CD4-positive, alpha-beta T cell treated with Interferon alpha-2 for 1 hour (primary cell): ENCODE measurements around the gene GINS1.
"Not testable (repeated sequence)": the region's sequence is repeated elsewhere in the genome, so short reads cannot be mapped to it uniquely, and the experiment has no call there.

Experiments used
- DNase-seq, 2 donors: peaks; one replicate each; pipeline ENCODE4 v3.0.0-alpha.2; 2020 to 2022

The GINS1 gene

GRCh38 chr20:25457886-25458680 is 50.6 kb downstream of the GINS1 start:
- no peak for DNase-seq

DNA sequence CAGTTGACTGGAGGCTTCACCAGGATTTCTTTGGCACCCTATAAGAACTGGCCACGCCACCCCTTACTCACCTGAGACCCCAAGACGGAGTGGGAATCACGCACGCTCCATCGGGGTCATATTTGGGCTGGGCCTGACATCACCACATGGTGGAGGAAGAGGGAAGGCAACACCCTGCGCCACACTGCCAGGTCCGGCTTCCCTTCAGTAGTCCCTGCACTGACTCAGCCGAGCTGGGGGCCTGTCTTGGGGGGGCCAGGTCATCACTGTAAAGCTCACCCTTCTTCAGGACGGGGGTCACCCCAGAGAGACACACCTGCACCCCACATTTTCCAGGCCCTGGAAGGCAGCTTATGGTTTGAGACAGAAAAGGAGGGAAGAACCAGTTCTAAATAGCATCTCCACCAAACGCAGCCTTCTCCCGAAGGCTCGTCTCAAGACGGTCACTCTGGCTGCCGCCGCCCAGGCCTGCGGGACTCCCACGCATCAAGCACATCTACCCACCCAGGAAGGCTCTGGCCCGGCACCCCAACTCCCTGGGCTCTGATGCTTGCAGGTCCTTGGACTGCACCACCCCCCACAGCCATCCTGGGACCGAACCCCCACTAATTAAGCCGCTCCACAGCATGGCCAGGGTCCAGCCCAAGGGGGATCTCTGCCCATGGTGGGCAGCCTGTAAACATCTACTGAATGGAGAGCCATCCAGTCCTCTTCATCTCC is 51.8 kb downstream of the GINS1 start:
- no peak for DNase-seq

DNA sequence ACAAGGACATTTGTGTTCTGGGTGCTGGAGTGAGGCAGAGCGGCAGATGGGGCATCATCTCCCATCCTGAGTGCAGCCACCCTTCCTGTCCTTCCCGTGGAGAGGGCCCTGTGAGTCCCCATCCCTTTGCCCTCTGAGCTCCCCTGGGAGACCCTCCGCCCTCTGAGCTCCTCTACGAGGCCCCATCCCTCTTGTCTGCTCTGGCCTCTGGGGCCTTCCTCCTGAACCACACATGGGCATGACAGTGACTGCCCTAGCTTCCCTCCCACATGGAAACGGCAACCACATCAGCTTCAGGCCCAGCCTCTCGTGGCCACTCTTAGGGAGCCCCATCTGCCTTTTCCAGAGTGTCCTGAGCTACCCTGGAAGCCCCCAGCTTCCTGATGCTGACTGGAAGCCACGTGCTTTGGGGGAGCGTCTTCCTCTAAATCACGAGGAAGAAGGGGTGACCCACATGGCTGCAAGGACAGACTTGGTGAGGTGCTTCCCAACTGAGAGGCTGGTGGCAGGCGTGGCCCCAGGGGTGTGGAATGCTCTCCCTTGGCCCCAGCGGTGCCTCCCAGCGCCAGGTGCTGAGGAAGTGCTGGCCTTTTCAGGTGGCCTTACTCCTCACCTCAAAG is 52.6 kb downstream of the GINS1 start:
- DNase-seq, result no peak

DNA sequence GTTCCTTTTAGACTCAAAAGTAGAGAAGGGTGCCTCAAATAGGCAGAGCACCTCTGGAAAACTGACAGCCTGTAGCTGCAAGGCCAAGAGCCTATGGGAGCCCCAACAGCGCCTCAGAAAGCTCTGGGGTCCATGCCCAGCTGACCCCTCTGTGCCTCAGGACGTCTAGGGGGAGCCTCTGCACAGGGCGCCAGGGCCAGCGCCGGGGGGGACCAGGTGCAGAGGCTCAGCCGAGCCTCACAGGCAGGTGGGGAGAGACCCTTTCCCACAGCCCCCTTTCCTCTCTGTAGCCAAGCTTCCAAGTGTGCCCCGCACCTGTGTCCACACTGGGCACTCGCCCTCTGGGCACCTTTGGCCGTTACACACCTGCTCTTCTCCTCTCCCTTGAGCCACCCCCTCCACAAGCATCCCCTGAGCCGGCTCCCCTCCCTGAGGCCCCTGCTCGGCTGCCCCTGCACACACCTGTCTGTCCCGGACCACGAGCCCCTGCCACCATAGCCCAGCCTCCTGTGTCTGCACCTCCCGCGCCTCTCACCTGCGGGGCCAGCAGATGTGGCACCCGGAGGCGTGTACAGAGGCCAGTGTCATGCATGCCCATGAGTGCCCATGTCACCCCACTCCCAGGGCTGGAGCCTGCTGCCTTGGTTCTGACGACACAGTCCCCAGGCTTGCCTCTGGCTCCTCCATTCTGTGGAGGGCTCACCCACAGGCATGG is 53.2 kb downstream of the GINS1 start:
- DNase-seq, result no peak

GRCh38 chr20:25461281-25461650 is 53.8 kb downstream of the GINS1 start:
- DNase-seq, result no peak

DNA sequence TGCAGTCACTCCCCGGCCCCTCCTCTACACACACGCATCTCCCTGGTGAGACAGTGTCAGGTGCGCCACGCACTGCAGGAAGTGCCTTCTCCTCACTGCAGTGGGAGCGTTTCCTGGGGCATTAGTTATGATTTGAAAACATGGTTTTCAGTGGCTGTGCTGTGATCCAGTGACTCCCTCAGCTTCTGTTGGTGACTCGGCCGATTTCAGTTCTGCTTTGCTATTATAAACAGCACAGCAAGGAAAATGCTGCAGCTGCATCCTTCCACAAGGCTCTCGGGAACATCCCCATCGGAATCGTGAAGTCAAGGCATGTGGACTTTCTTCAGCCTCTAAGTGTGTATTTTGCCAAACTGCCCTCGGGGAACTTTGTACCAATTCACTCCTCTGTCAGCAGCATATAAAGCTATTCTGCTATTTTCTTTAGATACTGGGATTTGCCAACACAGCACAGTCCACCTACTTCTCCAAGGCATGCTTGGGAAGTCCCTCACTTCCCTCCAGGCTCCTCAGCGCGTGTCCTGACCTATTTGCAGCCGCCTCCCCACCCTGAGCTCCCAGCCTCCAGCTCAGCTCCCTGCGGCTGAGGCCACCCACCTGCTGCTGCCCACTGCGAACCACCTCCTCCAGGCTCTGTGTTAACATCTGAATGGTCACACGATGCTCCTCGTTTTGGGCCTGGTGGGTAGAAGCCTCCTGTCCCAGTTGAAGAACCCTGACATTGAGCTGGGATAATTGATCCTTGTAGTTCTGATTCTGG is 54.5 kb downstream of the GINS1 start:
- no peak for DNase-seq

DNA sequence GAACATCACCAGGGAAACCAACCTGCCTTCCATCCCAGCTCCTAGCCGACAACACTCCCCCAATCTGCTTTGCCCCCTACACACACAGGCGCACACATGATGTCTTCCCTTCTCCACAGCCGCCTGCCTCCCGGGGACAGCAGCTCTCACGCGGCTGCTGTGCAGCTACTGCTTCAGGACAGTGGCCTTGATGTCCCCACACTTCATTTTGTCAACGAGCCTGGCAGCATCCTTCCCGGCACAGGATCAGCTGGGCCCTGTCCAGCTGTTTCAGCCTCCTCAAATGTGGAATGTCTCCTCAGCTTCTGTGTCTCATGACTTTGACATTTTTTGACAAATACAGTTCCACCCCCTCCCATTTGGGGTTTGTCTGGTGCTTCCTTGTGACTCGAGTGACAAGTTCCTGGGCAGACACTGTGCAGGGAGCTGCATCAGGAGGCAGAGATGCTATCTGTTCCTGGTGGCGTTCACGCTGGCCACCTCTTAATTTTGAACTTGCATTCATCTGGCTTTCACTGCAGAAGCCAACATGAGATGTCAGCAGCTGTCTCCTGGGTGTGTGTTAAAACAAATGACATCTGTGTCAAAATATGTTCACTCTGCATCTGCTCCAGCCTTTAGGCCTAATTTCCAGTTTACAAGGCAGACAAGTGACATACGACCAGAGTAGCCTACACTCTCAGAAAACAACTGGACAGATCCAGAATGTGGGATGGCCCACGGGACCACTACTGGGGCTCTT is 57.2 kb downstream of the GINS1 start:
- no peak for DNase-seq

DNA sequence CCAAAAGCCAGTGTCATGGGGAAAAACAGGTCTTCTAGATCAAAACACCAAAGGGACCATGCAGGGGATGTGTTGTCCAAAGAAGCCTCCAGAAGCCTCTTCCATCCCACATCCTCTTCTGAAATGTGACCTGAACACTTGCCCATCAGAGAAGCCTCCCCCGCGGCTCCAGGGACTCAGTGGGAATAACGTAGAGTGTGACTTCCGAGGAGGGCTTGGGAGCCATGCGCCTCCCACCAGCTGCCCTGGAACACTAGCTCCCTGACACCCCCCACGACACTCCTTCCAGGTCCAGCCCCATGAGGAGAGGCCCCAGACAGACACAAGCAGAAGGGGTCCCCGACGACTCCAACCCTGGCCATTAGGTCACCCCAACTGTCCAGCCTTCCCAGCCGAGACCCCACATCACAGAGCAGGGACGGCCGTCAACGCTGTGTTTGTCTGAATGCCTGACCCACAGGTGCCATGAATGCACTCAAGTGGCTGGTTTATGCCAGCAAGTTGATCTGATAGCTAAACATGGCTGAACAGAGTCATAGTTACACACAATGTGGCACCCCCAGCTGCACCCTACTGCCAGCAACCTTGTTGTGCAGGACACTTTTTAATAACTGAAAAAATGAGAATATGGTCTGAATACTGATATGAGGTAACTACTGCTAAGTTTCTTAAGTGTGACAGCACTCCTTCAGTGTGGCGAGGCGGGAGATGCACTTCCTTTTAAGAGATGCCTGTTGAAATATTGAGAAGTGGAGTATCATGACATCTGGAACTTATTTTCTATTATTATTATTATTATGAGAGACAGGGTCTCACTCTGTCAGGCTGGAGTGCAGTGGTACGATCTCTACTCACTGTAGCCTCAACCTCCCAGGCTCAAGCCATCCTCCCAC is 58.0 kb downstream of the GINS1 start:
- DNase-seq, result no peak

DNA sequence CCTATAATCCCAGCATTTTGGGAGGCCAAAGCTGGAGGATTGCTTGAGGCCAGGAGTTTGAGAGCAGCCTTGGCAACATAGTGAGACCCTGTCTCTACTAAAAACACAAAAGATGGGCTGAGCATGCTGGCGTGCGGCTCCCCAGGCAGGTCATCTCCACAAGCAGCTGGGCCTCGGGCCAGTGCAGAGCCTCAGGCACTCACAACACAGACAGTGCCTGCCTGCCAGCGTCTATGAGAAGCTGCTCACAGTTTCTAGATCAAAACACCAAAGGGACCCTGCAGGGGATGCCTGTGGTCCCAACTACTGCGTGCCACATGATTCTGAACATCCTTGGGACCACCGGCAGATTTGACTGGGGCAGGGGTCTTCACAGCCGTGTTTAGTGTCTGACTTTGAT is 59.4 kb downstream of the GINS1 start:
- no peak for DNase-seq

- DNase-seq, result no peak
Observed at GRCh38 chr20:25467441-25467840, 60.0 kb downstream of the GINS1 start.

DNA sequence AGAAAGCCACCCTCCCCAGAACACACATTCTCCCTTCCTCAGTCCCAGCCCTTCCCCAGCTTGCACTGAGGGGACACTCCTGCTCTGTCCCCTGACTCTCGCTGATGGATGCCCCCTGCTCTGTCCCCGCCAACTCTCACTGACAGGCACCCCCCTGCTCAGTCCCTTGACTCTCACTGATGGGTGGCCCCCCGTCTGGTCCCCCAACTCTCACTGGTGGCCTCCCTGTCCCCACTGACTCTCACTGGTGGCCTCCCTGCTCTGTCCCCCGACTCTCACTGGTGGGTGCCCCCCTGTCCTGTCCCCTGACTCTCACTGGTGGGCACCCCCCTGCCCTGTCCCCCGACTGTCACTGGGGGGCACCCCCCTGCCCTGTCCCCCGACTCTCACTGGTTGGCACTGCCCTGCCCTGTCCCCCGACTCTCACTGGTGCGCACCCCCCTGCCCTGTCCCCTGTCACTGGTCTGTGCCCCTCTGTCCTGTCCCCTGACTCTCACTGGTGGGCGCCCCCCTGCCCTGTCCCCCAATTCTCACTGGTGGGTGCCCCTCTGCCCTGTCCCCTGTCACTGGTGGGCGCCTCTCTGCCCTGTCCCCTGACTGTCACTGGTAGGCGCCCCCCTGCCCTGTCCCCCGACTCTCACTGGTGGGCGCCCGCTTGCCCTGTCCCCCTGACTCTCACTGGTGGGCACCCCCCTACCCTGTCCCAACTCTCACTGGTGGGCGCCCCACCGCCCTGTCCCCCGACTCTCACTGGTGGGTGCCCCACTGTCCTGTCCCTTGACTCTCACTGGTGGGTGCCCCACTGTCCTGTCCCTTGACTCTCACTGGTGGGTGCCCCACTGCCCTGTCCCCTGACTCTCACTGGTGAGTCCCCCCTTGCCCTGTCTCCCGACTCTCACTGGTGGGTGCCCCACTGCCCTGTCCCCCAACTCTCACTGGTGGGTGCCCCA is 60.9 kb downstream of the GINS1 start:
- DNase-seq, result no peak

- DNase-seq, result no peak
Observed at GRCh38 chr20:25469558-25469957, 62.1 kb downstream of the GINS1 start.

- DNase-seq, result peak; percentile 21 to 52
Observed at GRCh38 chr20:25470045-25470444, 62.6 kb downstream of the GINS1 start.

GRCh38 chr20:25471020-25471419 is 63.5 kb downstream of the GINS1 start:
- DNase-seq, result no peak

DNA sequence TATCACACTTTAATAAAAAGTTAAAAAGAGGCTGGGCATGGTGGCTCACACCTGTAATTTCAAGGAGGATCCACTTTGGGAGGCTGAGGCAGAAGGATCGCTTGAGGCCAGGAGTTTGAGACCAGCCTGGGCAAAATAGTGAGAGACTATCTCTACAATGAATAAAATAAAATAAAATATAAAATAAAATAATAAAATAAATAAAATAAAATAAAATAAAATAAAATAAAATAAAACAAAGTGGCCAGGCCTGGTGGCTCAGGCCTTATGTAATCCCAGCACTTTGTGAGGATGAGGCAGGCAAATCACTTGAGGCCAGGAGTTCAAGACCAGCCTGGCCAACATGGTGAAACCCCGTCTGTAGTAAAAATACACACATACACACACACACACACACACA is 65.8 kb downstream of the GINS1 start:
- DNase-seq, result not testable (repeated sequence)

- no peak for DNase-seq
Observed at GRCh38 chr20:25476106-25477013, 68.9 kb downstream of the GINS1 start.

DNA sequence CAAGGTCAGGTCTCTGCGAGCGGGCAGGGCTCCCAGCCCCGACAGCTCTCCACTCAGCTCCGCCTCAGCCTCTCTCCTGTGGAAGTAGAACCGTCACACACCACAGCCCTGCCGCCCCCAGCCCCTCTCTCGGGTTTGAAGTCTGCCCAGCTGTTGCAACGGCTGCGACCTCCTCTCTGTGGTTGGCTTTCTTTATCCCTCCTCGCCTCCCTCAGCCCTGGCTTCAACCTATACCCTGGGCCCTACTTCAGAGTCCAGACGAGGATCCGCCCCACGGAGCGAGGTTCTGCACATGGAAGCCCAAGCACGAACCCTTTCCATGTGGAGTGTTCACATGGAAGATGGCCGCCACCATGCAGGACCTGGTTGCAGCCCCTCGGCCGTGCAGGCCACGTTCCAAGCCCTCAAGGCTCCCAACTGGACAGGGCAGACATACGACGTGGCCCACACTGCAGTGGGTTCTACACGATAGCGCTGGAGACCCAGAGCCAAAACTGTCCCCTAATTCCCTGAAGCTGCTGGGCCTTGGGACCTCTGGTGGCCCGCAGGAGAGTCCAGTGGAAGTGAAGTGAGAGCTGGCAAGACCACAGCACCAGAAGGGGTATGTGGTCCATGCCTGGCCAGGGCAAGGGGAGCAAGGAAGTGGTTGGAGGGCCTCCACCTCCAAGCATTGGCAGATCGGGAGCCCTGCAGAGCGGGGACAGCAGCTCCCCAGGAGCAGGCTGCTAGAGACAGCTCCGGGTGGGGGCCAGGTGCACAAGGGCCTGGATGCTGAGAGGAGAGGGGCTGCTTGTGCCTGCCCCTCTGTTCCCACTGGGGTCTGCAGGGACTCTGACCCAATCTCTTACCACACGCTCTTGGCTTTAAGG is 69.8 kb downstream of the GINS1 start:
- no peak for DNase-seq
